PC-9 (cell line): Measurements from ENCODE around the gene DNAJC30. TPM values are rescaled to one million over a fixed set of nuclear protein-coding genes. Genes with fewer than 3 reads are reported as not detected.

Source experiments
- BruUV-seq: library from RNA; stranded (reverse); fragments of 400-500 nt; replicated peaks from 2 replicates; lab custom pipeline; 2021; lab: Mats Ljungman, UMichigan
- CTCF ChIA-PET: fragments of 300-600 bp; sonication (Branson Sonifier 250); formaldehyde crosslinking; loops from one replicate; lab custom pipeline; 2022; ENCODE audit warnings: antibody characterized with exemption; lab: Charles Lee
- POLR2A ChIA-PET: fragments of 300-600 bp; sonication (Branson Sonifier 250); formaldehyde crosslinking; loops from one replicate; lab custom pipeline; 2022; ENCODE audit warnings: antibody characterized with exemption; ENCODE audit not compliant: unreplicated experiment; lab: Charles Lee
- DNase-seq, 2 experiments: peaks; one replicate each; pipeline versions ENCODE4 v3.0.0 to v3.0.0-alpha.2; 2015 to 2022; ENCODE audit warnings: mixed read lengths in 1 of 2
- H2AFZ ChIP-seq: fragments of 200-600 bp; sonication (generic); 2 replicates; pipeline ENCODE4 v1.8.1; 2017; ENCODE audit warnings: antibody characterized with exemption
- H3F3A ChIP-seq: fragments of 200-600 bp; sonication (generic); 2 replicates; pipeline ENCODE4 v1.8.1; 2017; ENCODE audit warnings: antibody characterized with exemption, mild to moderate bottlenecking, low read depth; ENCODE audit not compliant: insufficient read depth
- H3K27ac ChIP-seq: fragments of 200-600 bp; sonication (generic); 2 replicates; pipeline ENCODE4 v1.6.1; 2016; ENCODE audit warnings: mixed run types
- H3K27me3 ChIP-seq: fragments of 200-600 bp; sonication (generic); 2 replicates; pipeline ENCODE4 v1.6.1; 2016; ENCODE audit warnings: low read depth, mixed run types; ENCODE audit not compliant: insufficient read depth
- H3K36me3 ChIP-seq: fragments of 200-600 bp; sonication (generic); 2 replicates; pipeline ENCODE4 v1.6.1; 2016; ENCODE audit warnings: low read depth, mixed run types
- H3K4me1 ChIP-seq: fragments of 200-600 bp; sonication (generic); replicated peaks from 2 replicates; pipeline ENCODE4 v1.6.1; 2016; ENCODE audit warnings: mixed run types; ENCODE audit not compliant: insufficient read depth
- H3K4me2 ChIP-seq: fragments of 200-600 bp; sonication (generic); 2 replicates; pipeline ENCODE4 v1.6.1; 2017; ENCODE audit warnings: mixed run types
- H3K4me3 ChIP-seq: fragments of 200-600 bp; sonication (generic); 2 replicates; pipeline ENCODE4 v1.6.1; 2016; ENCODE audit warnings: mixed run types
- H3K79me2 ChIP-seq: fragments of 200-600 bp; sonication (generic); 2 replicates; pipeline ENCODE4 v1.6.1; 2017; ENCODE audit warnings: low read depth, mixed run types
- H3K9me2 ChIP-seq: fragments of 200-600 bp; sonication (generic); 2 replicates; pipeline ENCODE4 v1.8.1; 2017; ENCODE audit warnings: mild to moderate bottlenecking; ENCODE audit not compliant: insufficient read depth
- H3K9me3 ChIP-seq: fragments of 200-600 bp; sonication (generic); 2 replicates; pipeline ENCODE4 v1.8.1; 2016; ENCODE audit warnings: low read depth; ENCODE audit not compliant: insufficient read depth
- H4K20me1 ChIP-seq: fragments of 200-600 bp; sonication (generic); 2 replicates; pipeline ENCODE4 v1.8.1; 2017; ENCODE audit not compliant: insufficient read depth
- EZH2 ChIP-seq: fragments of 200-600 bp; sonication (generic); IDR thresholded peaks from 2 replicates; pipeline ENCODE4 v1.8.0; 2017; ENCODE audit warnings: antibody characterized with exemption, low read depth
- intact Hi-C: fragments of 100-400 bp; cut with micrococcal nuclease; formaldehyde crosslinking; loops from one replicate; pipeline ENCODE4 v1.10.0; 2022; ENCODE audit not compliant: unreplicated experiment
- total RNA-seq: library from RNA; stranded (reverse); gene quantifications from 2 replicates; pipeline ENCODE4 v1.2.3, GENCODE V29; 2021
- TF ChIP-seq, protein P1 (sequence below): fragments of 200-600 bp; sonication (generic); conservative IDR thresholded peaks from 2 replicates; pipeline ENCODE4 v1.6.1; 2017; ENCODE audit warnings: mixed run types, antibody characterized with exemption, mild to moderate bottlenecking, moderate library complexity

The DNAJC30 gene
- total RNA-seq, 1 experiment from 2014 or later, result 9.5 TPM

DNA sequence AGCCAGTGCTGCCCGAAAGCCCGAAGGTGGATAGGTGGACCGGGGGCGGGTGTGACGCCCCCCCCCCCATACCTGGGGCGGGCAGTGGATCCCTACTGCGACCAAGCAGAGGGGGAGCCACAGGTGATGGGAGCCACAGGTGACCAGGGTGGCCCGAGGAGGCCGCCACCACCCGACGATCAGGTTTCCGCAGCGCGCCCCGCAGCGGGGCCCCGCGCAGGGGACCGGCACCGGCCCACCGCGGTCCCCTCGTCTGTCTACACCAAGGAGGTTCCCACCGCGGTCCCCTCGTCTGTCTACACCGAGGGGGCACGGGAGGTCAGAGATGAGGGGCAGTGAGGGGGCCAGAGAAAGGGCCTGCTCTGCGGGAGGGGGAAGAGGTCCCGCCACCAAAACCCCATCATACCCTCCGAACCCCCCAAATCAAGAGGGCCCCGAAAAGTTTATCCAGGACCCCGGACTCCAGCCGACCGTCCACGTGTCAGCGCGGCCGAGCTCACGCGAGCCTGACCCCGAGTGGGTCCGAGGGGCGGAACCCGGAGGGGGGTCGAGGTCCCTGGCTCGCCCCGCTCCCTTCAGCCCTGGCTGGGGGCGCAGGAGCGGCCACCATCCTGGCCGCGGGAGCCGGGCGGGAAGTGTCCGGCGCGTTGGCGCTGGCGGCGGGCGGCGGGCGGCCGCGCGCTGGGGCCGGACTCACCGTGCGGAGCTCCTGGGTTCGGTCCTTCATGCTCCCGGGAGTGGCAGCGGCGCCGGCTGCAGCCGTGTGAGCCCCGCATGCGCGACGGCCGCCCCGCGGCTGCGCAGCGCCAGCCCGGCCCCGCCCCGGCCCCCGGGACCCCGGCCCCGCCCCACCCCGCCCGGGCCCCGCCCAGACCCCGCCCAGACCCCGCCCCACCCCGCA is 35.9 kb upstream of the DNAJC30 start, which contains the start of gene STX1A:
Gene STX1A (minus strand): TSS at position 765 of the 901 bp plus-strand sequence. CDS start 38 bp downstream, at position 727.
- no peak within 1 kb of the TSS for H2AFZ ChIP-seq
- H3K79me2 ChIP-seq, result peaks cover 45% of the 10 kb centered on the region
- DNase-seq, result peak in 1 of 2 experiments; percentile 83
- intact Hi-C loops, result loop anchor here (5.0 kb wide), 1 partner anchor 52 kb away; the partner anchor contains the start of gene VPS37D
- ChIA-PET CTCF (no interaction called here), POLR2A (interaction anchor here (0.6 kb wide), 1 partner anchor 19 kb away, joined by 5 read pairs; the partner anchor contains the start of gene ABHD11)
- no peaks in the 10 kb centered on the region for H3K27me3 ChIP-seq
- peak within 1 kb of the TSS; percentile 89 for H3K4me2 ChIP-seq
- TF ChIP-seq EZH2, result no peak
- H3K27ac ChIP-seq, result peak within 1 kb of the TSS; percentile 86
- peaks cover 18% of the 10 kb centered on the region for H4K20me1 ChIP-seq
- peaks cover 59% of the 10 kb centered on the region for H3F3A ChIP-seq
- peak within 1 kb of the TSS; percentile 82 for H3K4me3 ChIP-seq
- no peaks in the 10 kb centered on the region for H3K36me3 ChIP-seq
- no TSS peak for BruUV-seq
- peaks cover 54% of the 10 kb centered on the region for H3K4me1 ChIP-seq
- H3K9me3 ChIP-seq, result no peaks in the 10 kb centered on the region
- no peaks in the 10 kb centered on the region for H3K9me2 ChIP-seq

DNA sequence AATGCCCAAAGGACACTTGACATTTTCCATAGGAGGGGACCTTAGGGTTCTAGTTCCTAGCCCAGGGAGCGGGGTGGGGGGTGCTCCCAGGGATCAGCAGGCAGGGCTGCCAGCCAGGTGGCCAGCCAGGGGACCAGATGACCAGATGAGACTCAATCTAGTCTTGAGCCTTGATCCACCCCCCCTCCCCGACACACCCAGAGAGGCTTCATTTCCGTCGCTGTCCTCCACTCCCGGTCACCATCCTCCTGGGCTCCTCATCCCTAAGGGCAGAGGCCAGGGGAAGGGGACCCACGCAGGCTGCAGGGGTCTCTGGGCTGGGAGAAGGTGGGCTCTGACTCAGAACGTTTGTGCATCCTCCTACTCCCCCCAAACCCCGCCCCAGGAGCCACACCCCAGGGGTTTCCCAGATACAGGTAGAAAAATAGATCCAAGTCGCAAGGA is 35.2 kb upstream of the DNAJC30 start:
- H3K79me2 ChIP-seq, result peaks cover 52% of the 10 kb centered on the region
- CTCF ChIA-PET, result no interaction called here
- BruUV-seq, result TSS peak; percentile 46

DNA sequence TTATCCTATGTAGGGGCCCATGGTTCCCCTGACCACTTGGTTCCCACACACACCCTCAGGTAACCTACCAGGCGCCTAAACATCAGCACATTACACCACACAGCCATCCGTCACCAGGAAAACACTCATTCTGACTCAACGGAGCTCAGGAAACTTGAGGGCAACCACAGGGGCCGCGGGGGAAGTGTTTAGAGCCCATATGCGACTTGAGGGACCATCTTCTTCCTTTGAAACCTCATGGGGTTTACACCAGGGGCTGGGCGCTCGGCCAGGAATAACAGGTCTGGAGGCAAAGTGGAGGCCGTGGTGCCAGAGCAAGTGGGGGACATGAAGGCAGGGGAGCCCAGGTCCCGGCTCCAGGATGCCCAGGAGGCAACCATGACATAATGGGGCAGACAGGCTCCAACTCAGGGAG is 34.7 kb upstream of the DNAJC30 start:
- Histone ChIP-seq H3K36me3 (peaks cover 8% of the 10 kb centered on the region), H2AFZ (no peak overlapping the region), H3K27ac (peak overlapping the region; percentile 86), H3K9me3 (no peaks in the 10 kb centered on the region), H3K79me2 (peaks cover 57% of the 10 kb centered on the region), H3K27me3 (no peaks in the 10 kb centered on the region), H3K4me2 (peak overlapping the region; percentile 89), H3K4me3 (peak overlapping the region; percentile 82), H3K9me2 (no peaks in the 10 kb centered on the region), H3K4me1 (peaks cover 57% of the 10 kb centered on the region), H4K20me1 (peaks cover 30% of the 10 kb centered on the region), H3F3A (peaks cover 68% of the 10 kb centered on the region)
- ChIA-PET POLR2A (interaction anchor here (0.6 to 0.9 kb wide), 6 partner anchors 13 to 252 kb away, joined by 3 to 10 read pairs (median 4); no protein-coding TSS in a partner anchor), CTCF (no interaction called here)
- TF ChIP-seq, protein P1, sequence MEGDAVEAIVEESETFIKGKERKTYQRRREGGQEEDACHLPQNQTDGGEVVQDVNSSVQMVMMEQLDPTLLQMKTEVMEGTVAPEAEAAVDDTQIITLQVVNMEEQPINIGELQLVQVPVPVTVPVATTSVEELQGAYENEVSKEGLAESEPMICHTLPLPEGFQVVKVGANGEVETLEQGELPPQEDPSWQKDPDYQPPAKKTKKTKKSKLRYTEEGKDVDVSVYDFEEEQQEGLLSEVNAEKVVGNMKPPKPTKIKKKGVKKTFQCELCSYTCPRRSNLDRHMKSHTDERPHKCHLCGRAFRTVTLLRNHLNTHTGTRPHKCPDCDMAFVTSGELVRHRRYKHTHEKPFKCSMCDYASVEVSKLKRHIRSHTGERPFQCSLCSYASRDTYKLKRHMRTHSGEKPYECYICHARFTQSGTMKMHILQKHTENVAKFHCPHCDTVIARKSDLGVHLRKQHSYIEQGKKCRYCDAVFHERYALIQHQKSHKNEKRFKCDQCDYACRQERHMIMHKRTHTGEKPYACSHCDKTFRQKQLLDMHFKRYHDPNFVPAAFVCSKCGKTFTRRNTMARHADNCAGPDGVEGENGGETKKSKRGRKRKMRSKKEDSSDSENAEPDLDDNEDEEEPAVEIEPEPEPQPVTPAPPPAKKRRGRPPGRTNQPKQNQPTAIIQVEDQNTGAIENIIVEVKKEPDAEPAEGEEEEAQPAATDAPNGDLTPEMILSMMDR, result no peak
- TF ChIP-seq EZH2, result no peak
- DNase-seq, result peak; percentile 63 to 87
- intact Hi-C loops, result loop anchor here (5.0 kb wide), 1 partner anchor 51 kb away; the partner anchor contains the start of gene VPS37D
- no TSS peak for BruUV-seq

More for the DNA sequence above, 35.2 kb upstream of the DNAJC30 start:
- Histone ChIP-seq H3K4me3 (peak overlapping the region; percentile 82), H3K4me2 (peak overlapping the region; percentile 89), H3K36me3 (peaks cover 3% of the 10 kb centered on the region), H3K27me3 (no peaks in the 10 kb centered on the region), H3K27ac (peak overlapping the region; percentile 86), H3K9me3 (no peaks in the 10 kb centered on the region), H2AFZ (no peak overlapping the region), H3F3A (peaks cover 64% of the 10 kb centered on the region), H3K9me2 (no peaks in the 10 kb centered on the region), H3K4me1 (peaks cover 57% of the 10 kb centered on the region), H4K20me1 (peaks cover 25% of the 10 kb centered on the region)
- POLR2A ChIA-PET, result interaction anchor here (0.6 to 0.9 kb wide), 3 partner anchors 16 to 107 kb away, joined by 4 to 5 read pairs (median 4); no protein-coding TSS in a partner anchor
- peak in 1 of 2 experiments; percentile 31 for DNase-seq
- intact Hi-C loops, result loop anchor here (5.0 kb wide), 1 partner anchor 51 kb away; the partner anchor contains the start of gene VPS37D
- TF ChIP-seq, protein P1, result no peak
- TF ChIP-seq EZH2, result no peak
